Neuronal stem cell (in vitro differentiated cells): ENCODE measurements around the gene PLEKHH1.

Source experiments
- DNase-seq: peaks from one replicate; pipeline ENCODE4 v3.0.0-alpha.2; 2013; ENCODE audit warnings: low spot score
- H2AFZ ChIP-seq: one replicate; pipeline ENCODE4 v1.6.1; 2013; ENCODE audit warnings: mild to moderate bottlenecking, low read length, inconsistent platforms
- H2AK5ac ChIP-seq: 2 replicates; pipeline ENCODE4 v1.6.1; 2013; ENCODE audit warnings: low read depth, mild to moderate bottlenecking, inconsistent platforms, low read length, moderate library complexity, mixed read lengths
- H2BK120ac ChIP-seq: 2 replicates; pipeline ENCODE4 v1.6.1; 2013; ENCODE audit warnings: low read depth, mild to moderate bottlenecking, inconsistent platforms, low read length, moderate library complexity, mixed read lengths
- H2BK12ac ChIP-seq: one replicate; pipeline ENCODE4 v1.6.1; 2013; ENCODE audit warnings: low read length, inconsistent platforms
- H2BK15ac ChIP-seq: 2 replicates; pipeline ENCODE4 v1.6.1; 2013; ENCODE audit warnings: mild to moderate bottlenecking, low read length, inconsistent platforms, mixed read lengths
- H2BK5ac ChIP-seq: one replicate; pipeline ENCODE4 v1.6.1; 2013; ENCODE audit warnings: inconsistent platforms, mild to moderate bottlenecking, low read length, moderate library complexity
- H3K14ac ChIP-seq: one replicate; pipeline ENCODE4 v1.6.1; 2013; ENCODE audit warnings: low read length, inconsistent platforms
- H3K18ac ChIP-seq: 2 replicates; pipeline ENCODE4 v1.6.1; 2013; ENCODE audit warnings: low read length, inconsistent platforms
- H3K23ac ChIP-seq: 2 replicates; pipeline ENCODE4 v1.6.1; 2013; ENCODE audit warnings: low read depth, mild to moderate bottlenecking, mixed read lengths, low read length, inconsistent platforms; ENCODE audit not compliant: poor library complexity
- H3K27ac ChIP-seq: replicated peaks from 3 replicates; pipeline ENCODE4 v1.5.1; 2013; ENCODE audit warnings: low read length, inconsistent platforms
- H3K27me3 ChIP-seq, 3 experiments: 2 replicates each; pipeline ENCODE4 v1.6.1; 2013; ENCODE audit warnings: low read length in 3 of 3, mild to moderate bottlenecking in 2 of 3, inconsistent platforms in 1 of 3, low read depth in 1 of 3, mixed read lengths in 1 of 3, moderate library complexity in 1 of 3; ENCODE audit not compliant: control insufficient read depth in 3 of 3, insufficient read depth in 3 of 3
- H3K36me3 ChIP-seq, 2 donors: replicated peaks in 1 of 2; 2 replicates each; pipeline ENCODE4 v1.6.1; 2013; ENCODE audit warnings: low read length in 2 of 2; ENCODE audit not compliant: control insufficient read depth in 2 of 2, insufficient read depth in 2 of 2
- H3K4ac ChIP-seq: 2 replicates; pipeline ENCODE4 v1.6.1; 2013; ENCODE audit warnings: inconsistent platforms, mild to moderate bottlenecking, low read length, moderate library complexity
- H3K4me1 ChIP-seq, 2 donors: 1 replicate in 1 of 2; 2 replicates in 1 of 2; pipeline ENCODE4 v1.6.1; 2013; ENCODE audit warnings: low read length in 2 of 2, low read depth in 1 of 2; ENCODE audit not compliant: control insufficient read depth in 2 of 2, insufficient read depth in 1 of 2
- H3K4me2 ChIP-seq: one replicate; pipeline ENCODE4 v1.6.1; 2013; ENCODE audit warnings: mild to moderate bottlenecking, low read length, inconsistent platforms; ENCODE audit not compliant: insufficient read depth, poor library complexity, severe bottlenecking
- H3K4me3 ChIP-seq, 2 donors: 2 replicates each; pipeline ENCODE4 v1.5.1; 2013; ENCODE audit warnings: low read length in 2 of 2, mild to moderate bottlenecking in 2 of 2, inconsistent platforms in 1 of 2, moderate library complexity in 1 of 2
- H3K79me1 ChIP-seq: one replicate; pipeline ENCODE4 v1.6.1; 2013; ENCODE audit warnings: low read depth, mild to moderate bottlenecking, inconsistent platforms, low read length, moderate library complexity
- H3K9ac ChIP-seq: one replicate; pipeline ENCODE4 v1.6.1; 2013; ENCODE audit warnings: mild to moderate bottlenecking, low read depth, low read length, inconsistent platforms; ENCODE audit not compliant: poor library complexity
- H3K9me3 ChIP-seq, 2 donors: replicated peaks in 1 of 2; 2 replicates each; pipeline versions ENCODE3 to v1.6.1; 2013; ENCODE audit warnings: low read length in 2 of 2, mild to moderate bottlenecking in 2 of 2, inconsistent platforms in 1 of 2, low read depth in 1 of 2, mixed read lengths in 1 of 2, moderate library complexity in 1 of 2; ENCODE audit not compliant: control insufficient read depth in 2 of 2, insufficient read depth in 1 of 2
- H4K8ac ChIP-seq: one replicate; pipeline ENCODE4 v1.6.1; 2013; ENCODE audit warnings: low read depth, mild to moderate bottlenecking, inconsistent platforms, low read length, moderate library complexity
- H4K91ac ChIP-seq: one replicate; pipeline ENCODE4 v1.6.1; 2013; ENCODE audit warnings: low read length, low read depth, mild to moderate bottlenecking, inconsistent platforms; ENCODE audit not compliant: poor library complexity
- WGBS, 2 donors: extraction: QIAGEN DNeasy Blood & Tissue Kit; methylation state at CpG; one replicate each; pipeline ENCODE4 v1.1.7; 2013; ENCODE audit warnings: missing lambda C conversion rate in 2 of 2, mixed read lengths in 1 of 2; ENCODE audit not compliant: insufficient read length in 2 of 2, insufficient replicate concordance in 1 of 2; ENCODE audit errors: extremely low coverage in 2 of 2; 5-methylcytosine and 5-hydroxymethylcytosine counted together

Gene PLEKHH1

DNA sequence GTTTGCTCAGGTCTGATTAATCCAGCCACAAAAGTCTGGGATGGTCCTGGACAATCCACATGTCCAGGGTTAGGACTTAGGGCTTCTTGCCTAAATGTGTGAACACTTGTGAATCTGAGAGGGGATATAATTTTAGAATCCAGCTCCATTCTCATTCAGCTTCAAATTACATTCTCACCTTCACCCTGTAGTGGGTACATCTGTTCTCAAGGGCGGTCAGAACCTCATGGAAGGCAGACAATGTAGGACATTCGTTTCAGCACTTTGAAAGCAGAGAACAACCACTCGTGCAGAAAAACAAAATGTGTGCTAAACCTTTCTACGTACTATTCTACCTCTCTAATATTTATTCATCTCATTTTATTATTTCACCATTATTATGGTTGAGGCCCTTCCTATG is 45.8 kb upstream of the PLEKHH1 start:
- 85 to 100% methylated on average over 1 of the region's 4 CpGs for WGBS, 2 donors
- no peak overlapping the region for H4K91ac ChIP-seq
- no peaks in the 10 kb centered on the region for H3K9me3 ChIP-seq
- no peak overlapping the region for H2AFZ ChIP-seq
- no peak overlapping the region for H3K23ac ChIP-seq
- no peak overlapping the region for H2BK15ac ChIP-seq
- no peak overlapping the region for H2BK120ac ChIP-seq
- no peak overlapping the region for H2BK5ac ChIP-seq
- H4K8ac ChIP-seq = no peak overlapping the region
- no peak overlapping the region for H3K4ac ChIP-seq
- H3K27me3 ChIP-seq = peaks cover 0 to 11% (median 0%) of the 10 kb centered on the region in 3 experiments
- H3K9ac ChIP-seq = no peak overlapping the region
- H3K27ac ChIP-seq = no peak overlapping the region
- H3K4me2 ChIP-seq = no peak overlapping the region
- H3K14ac ChIP-seq = no peak overlapping the region
- H3K18ac ChIP-seq = no peak overlapping the region
- H3K4me1 ChIP-seq = no peaks in the 10 kb centered on the region
- H2AK5ac ChIP-seq = no peak overlapping the region
- DNase-seq = no peak
- no peaks in the 10 kb centered on the region for H3K79me1 ChIP-seq
- no peak overlapping the region for H3K4me3 ChIP-seq
- no peak overlapping the region for H2BK12ac ChIP-seq
- H3K36me3 ChIP-seq = no peaks in the 10 kb centered on the region

DNA sequence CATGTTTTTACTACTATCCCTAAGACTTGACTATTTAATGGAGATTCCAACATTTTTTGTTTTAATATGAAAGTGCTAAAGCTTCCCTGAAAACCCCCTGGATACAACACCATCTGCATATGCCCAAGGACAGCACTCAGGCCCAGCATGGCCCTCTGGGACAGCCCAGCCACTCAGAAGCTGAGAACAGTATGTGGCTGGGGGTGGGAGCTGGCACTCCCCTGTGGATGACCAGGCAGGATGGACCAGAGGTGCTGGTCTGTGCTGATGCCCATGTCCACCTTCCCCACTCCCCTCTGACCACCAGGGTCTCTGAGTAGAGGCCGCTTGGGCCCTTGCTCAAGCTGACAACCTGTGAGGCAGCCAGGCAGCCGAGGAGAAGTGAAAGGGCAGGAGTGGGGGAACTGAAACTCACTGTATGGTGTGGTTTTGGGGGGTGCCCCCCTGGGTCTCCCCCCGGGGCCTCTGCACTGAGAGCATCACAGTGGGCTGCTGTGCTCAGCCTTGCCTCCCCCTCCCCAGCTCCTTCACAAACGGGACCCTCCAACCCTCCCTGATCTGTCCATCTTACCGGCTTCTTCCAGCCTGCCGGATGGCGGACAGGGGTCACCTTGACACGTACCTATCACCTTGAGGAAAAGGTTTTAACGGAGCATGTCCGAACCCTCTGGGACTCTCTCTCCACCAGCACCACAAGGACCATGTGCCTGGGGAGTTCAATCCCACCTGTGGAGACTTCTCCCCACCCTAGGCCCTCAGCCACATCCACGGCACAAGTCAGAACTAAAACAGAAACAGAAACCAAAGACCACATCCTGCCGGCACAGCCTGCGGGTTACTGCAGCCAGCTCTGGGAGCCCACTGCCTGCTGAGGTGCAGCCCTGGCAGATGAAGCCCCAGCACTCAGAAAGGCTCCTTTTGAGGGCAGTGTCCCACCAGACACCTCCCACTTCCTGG is 44.9 kb upstream of the PLEKHH1 start, which contains the start of gene TMEM229B:
TSS of gene TMEM229B (minus strand) at position 785 of the 957 bp plus-strand sequence. CDS start 14,798 bp downstream, outside the sequence.
- Histone ChIP-seq H2BK12ac (no peak within 1 kb of the TSS), H3K4me2 (no peak within 1 kb of the TSS)
- no CpG with 5 or more reads among the region's 13 CpGs for WGBS, 2 donors

DNA sequence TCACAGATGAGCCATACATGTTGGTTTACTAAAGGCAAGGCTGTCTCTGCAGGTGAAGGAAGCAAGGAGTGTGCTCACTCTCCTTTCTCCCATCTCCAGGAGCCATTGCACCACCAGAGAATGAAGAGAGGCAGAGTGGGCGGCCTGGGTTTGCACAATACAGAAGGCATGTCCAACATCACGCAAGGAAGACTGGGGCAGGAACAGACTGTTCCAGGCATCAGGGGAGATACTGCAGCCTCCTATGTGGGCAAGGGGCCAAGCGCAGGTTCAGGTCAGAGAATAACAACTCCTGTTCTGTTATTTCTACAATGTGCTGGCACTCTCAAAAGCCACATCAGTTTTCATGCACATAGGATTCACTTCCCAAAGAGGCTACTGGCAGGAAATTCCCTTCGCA is 42.9 kb upstream of the PLEKHH1 start:
- no peak overlapping the region for H3K27ac ChIP-seq
- no peak overlapping the region for H2AK5ac ChIP-seq
- H3K4me1 ChIP-seq = no peaks in the 10 kb centered on the region
- H3K9me3 ChIP-seq = peaks cover 2 to 20% of the 10 kb centered on the region in 2 donors
- H3K18ac ChIP-seq = no peak overlapping the region
- no peak overlapping the region for H2AFZ ChIP-seq
- no peak overlapping the region for H2BK120ac ChIP-seq
- H3K4me3 ChIP-seq = no peak overlapping the region
- H3K27me3 ChIP-seq = peaks cover 0 to 4% (median 0%) of the 10 kb centered on the region in 3 experiments
- DNase-seq = no peak
- no peak overlapping the region for H2BK5ac ChIP-seq
- no peak overlapping the region for H3K23ac ChIP-seq
- H2BK12ac ChIP-seq = no peak overlapping the region
- no peaks in the 10 kb centered on the region for H3K36me3 ChIP-seq
- H3K14ac ChIP-seq = no peak overlapping the region
- H3K4me2 ChIP-seq = no peak overlapping the region
- H4K91ac ChIP-seq = no peak overlapping the region
- WGBS, 2 donors = no CpG with 5 or more reads among the region's 4 CpGs
- H3K4ac ChIP-seq = no peak overlapping the region
- no peak overlapping the region for H4K8ac ChIP-seq
- H3K9ac ChIP-seq = no peak overlapping the region
- H3K79me1 ChIP-seq = no peaks in the 10 kb centered on the region
- no peak overlapping the region for H2BK15ac ChIP-seq

More for the DNA sequence above, 44.9 kb upstream of the PLEKHH1 start, which contains the start of gene TMEM229B:
- Histone ChIP-seq H2BK5ac (no peak within 1 kb of the TSS), H3K79me1 (no peaks in the 10 kb centered on the region), H3K23ac (no peak within 1 kb of the TSS), H3K9me3 (peaks cover 0 to 7% of the 10 kb centered on the region in 2 donors), H3K4me1 (no peaks in the 10 kb centered on the region), H3K27me3 (peaks cover 0 to 11% (median 0%) of the 10 kb centered on the region in 3 experiments), H2BK120ac (peak within 1 kb of the TSS; percentile 9), H4K8ac (no peak within 1 kb of the TSS), H3K9ac (peak within 1 kb of the TSS; percentile 9), H3K36me3 (no peaks in the 10 kb centered on the region), H2BK15ac (no peak within 1 kb of the TSS), H3K27ac (no peak within 1 kb of the TSS), H3K18ac (no peak within 1 kb of the TSS), H3K14ac (no peak within 1 kb of the TSS), H4K91ac (no peak within 1 kb of the TSS), H3K4me3 (no peak within 1 kb of the TSS), H3K4ac (no peak within 1 kb of the TSS), H2AFZ (no peak within 1 kb of the TSS), H2AK5ac (no peak within 1 kb of the TSS)
- DNase-seq = no peak

DNA sequence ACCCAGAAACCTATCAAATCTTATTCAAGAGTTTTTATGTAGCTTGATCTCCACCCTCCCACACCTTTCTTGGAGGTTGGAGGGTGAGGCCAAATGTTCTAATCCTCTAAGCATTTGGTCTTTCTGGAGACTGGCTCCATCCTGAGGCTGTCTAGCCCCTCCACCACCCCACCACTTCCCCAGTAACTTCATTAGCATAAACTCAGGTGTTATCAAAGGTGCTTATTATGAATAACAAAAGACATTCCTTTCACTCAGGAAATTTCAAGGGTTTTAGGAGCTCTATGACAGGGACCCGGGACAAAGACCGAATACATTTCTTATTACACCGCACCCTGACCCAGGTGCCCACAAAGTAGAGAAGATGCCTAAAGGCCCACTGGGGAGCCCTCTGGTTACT is 41.8 kb upstream of the PLEKHH1 start:
- DNase-seq = no peak
- Histone ChIP-seq H3K18ac (no peak overlapping the region), H3K9ac (no peak overlapping the region), H3K27ac (no peak overlapping the region), H3K79me1 (no peaks in the 10 kb centered on the region), H4K91ac (no peak overlapping the region), H3K4me1 (no peaks in the 10 kb centered on the region), H3K9me3 (peaks cover 2 to 20% of the 10 kb centered on the region in 2 donors), H3K23ac (no peak overlapping the region), H3K4me3 (no peak overlapping the region), H3K36me3 (no peaks in the 10 kb centered on the region), H4K8ac (no peak overlapping the region), H2AK5ac (no peak overlapping the region), H3K14ac (no peak overlapping the region), H2BK15ac (no peak overlapping the region), H3K4me2 (no peak overlapping the region), H3K4ac (no peak overlapping the region), H2AFZ (no peak overlapping the region), H3K27me3 (peaks cover 0 to 4% (median 0%) of the 10 kb centered on the region in 3 experiments), H2BK12ac (no peak overlapping the region), H2BK5ac (no peak overlapping the region), H2BK120ac (no peak overlapping the region)
- no CpG with 5 or more reads among the region's 3 CpGs for WGBS, 2 donors
